OCI-LY3 (cell line): Measurements from ENCODE around the gene BEGAIN.

Source experiments
- H2AFZ ChIP-seq: fragments of 200-600, 300-600 bp; shearing (Covaris generic); 2 replicates; pipeline ENCODE4 v1.6.0; 2014; ENCODE audit warnings: antibody characterized with exemption, low read depth, low read length
- H3K27ac ChIP-seq: fragments of 200-600, 300-600 bp; sonication (generic); 2 replicates; pipeline ENCODE4 v1.5.1; 2014; ENCODE audit warnings: mild to moderate bottlenecking, low read length, moderate library complexity, mixed read lengths
- H3K27me3 ChIP-seq: fragments of 200-600, 300-600 bp; sonication (generic); 2 replicates; pipeline ENCODE4 v1.6.1; 2014; ENCODE audit warnings: low read depth, low read length, mixed read lengths
- H3K36me3 ChIP-seq: fragments of 200-600, 300-600 bp; sonication (generic); replicated peaks from 2 replicates; pipeline ENCODE3; 2014; ENCODE audit warnings: low read depth, low read length, mixed read lengths
- H3K4me1 ChIP-seq: fragments of 300-600, 200-600 bp; sonication (generic); 2 replicates; pipeline ENCODE4 v1.6.1; 2014; ENCODE audit warnings: low read length, mixed read lengths
- H3K4me2 ChIP-seq: fragments of 200-600, 300-600 bp; sonication (generic); 2 replicates; pipeline ENCODE4 v1.6.1; 2014; ENCODE audit warnings: low read length, mixed read lengths
- H3K4me3 ChIP-seq: fragments of 300-600, 200-600 bp; sonication (generic); 2 replicates; pipeline ENCODE4 v1.5.1; 2014; ENCODE audit warnings: antibody characterized with exemption, mild to moderate bottlenecking, low read length, moderate library complexity
- H3K79me2 ChIP-seq: fragments of 300-600, 200-600 bp; shearing (Covaris generic); 2 replicates; pipeline ENCODE4 v1.6.1; 2014; ENCODE audit warnings: mild to moderate bottlenecking, low read length, mixed read lengths
- H3K9ac ChIP-seq: fragments of 300-600, 200-600 bp; shearing (Covaris generic); 2 replicates; pipeline ENCODE4 v1.6.0; 2014; ENCODE audit warnings: mild to moderate bottlenecking, low read length, moderate library complexity
- H3K9me3 ChIP-seq: fragments of 200-600, 300-600 bp; shearing (Covaris generic); 2 replicates; pipeline ENCODE4 v1.6.1; 2014; ENCODE audit warnings: low read length, mixed read lengths; ENCODE audit not compliant: insufficient read depth
- H4K20me1 ChIP-seq: fragments of 200-600, 300-600 bp; sonication (generic); 2 replicates; pipeline ENCODE4 v1.6.1; 2016; ENCODE audit warnings: low read length, mixed read lengths; ENCODE audit not compliant: insufficient read depth
- CTCF ChIP-seq: fragments of 200-600, 300-600 bp; sonication (generic); IDR thresholded peaks from 2 replicates; pipeline ENCODE4 v1.5.1; 2014; ENCODE audit warnings: antibody characterized with exemption, low read length, low read depth
- EZH2phosphoT487 ChIP-seq: fragments of 200-600 bp; shearing (Covaris generic); IDR thresholded peaks from 2 replicates; pipeline ENCODE4 v1.6.1; 2018; ENCODE audit warnings: antibody characterized with exemption, mixed run types, low read depth

Gene BEGAIN

GRCh38 chr14:100540141-100540925 lies 46.9 kb downstream of the BEGAIN start:
- H3K9ac ChIP-seq, result no peak overlapping the region
- no peaks in the 10 kb centered on the region for H3K27me3 ChIP-seq
- H3K79me2 ChIP-seq, result no peaks in the 10 kb centered on the region
- H3K27ac ChIP-seq, result no peak overlapping the region
- no peaks in the 10 kb centered on the region for H3K4me1 ChIP-seq
- no peaks in the 10 kb centered on the region for H3K9me3 ChIP-seq
- H3K4me2 ChIP-seq, result no peak overlapping the region
- H3K4me3 ChIP-seq, result no peak overlapping the region
- no peaks in the 10 kb centered on the region for H4K20me1 ChIP-seq
- H2AFZ ChIP-seq, result no peak overlapping the region
- TF ChIP-seq EZH2phosphoT487, result no peak
- TF ChIP-seq CTCF, result 0 out of 2 replicates have a peak, but pooled peaks have one; percentile 3
- no peaks in the 10 kb centered on the region for H3K36me3 ChIP-seq

GRCh38 chr14:100539766-100540140 lies 47.5 kb downstream of the BEGAIN start:
- Histone ChIP-seq H3K27me3 (no peaks in the 10 kb centered on the region), H3K9me3 (no peaks in the 10 kb centered on the region), H3K4me3 (no peak overlapping the region), H3K4me1 (no peaks in the 10 kb centered on the region), H3K36me3 (no peaks in the 10 kb centered on the region), H3K9ac (no peak overlapping the region), H3K27ac (no peak overlapping the region), H4K20me1 (no peaks in the 10 kb centered on the region), H3K79me2 (no peaks in the 10 kb centered on the region), H2AFZ (no peak overlapping the region), H3K4me2 (no peak overlapping the region)
- TF ChIP-seq EZH2phosphoT487 (no peak), CTCF (no peak)

- H3K4me1 ChIP-seq, result no peaks in the 10 kb centered on the region
- no peak overlapping the region for H3K9ac ChIP-seq
- no peak overlapping the region for H3K4me3 ChIP-seq
- H2AFZ ChIP-seq, result no peak overlapping the region
- no peak overlapping the region for H3K27ac ChIP-seq
- no peak overlapping the region for H3K4me2 ChIP-seq
- no peaks in the 10 kb centered on the region for H4K20me1 ChIP-seq
- H3K36me3 ChIP-seq, result no peaks in the 10 kb centered on the region
- TF ChIP-seq CTCF, result no peak
- no peak for TF ChIP-seq EZH2phosphoT487
- no peaks in the 10 kb centered on the region for H3K79me2 ChIP-seq
- no peaks in the 10 kb centered on the region for H3K27me3 ChIP-seq
- no peaks in the 10 kb centered on the region for H3K9me3 ChIP-seq
These were observed 48.1 kb downstream of the BEGAIN start for GRCh38 chr14:100539003-100539660.

- Histone ChIP-seq H3K9ac (no peak overlapping the region), H4K20me1 (no peaks in the 10 kb centered on the region), H3K9me3 (no peaks in the 10 kb centered on the region), H2AFZ (no peak overlapping the region), H3K27me3 (no peaks in the 10 kb centered on the region), H3K4me2 (no peak overlapping the region), H3K4me1 (no peaks in the 10 kb centered on the region), H3K27ac (no peak overlapping the region), H3K4me3 (no peak overlapping the region), H3K36me3 (no peaks in the 10 kb centered on the region), H3K79me2 (no peaks in the 10 kb centered on the region)
- TF ChIP-seq EZH2phosphoT487 (no peak), CTCF (no peak)
These were observed 48.7 kb downstream of the BEGAIN start for GRCh38 chr14:100538351-100539002.
